ENCODE measurements around the gene RECQL5.
"Not testable (repeated sequence)": the region's sequence is repeated elsewhere in the genome, so short reads cannot be mapped to it uniquely, and the experiment has no call there.

Gene RECQL5

GRCh38 chr17:75589919-75590303, 77.0 kb downstream of the RECQL5 start:
- FAIRE-seq = no peak

- no peak for FAIRE-seq
Measured at GRCh38 chr17:75589012-75589918, 77.7 kb downstream of the RECQL5 start.

GRCh38 chr17:75588596-75589011, 78.3 kb downstream of the RECQL5 start:
- no peak for FAIRE-seq

DNA sequence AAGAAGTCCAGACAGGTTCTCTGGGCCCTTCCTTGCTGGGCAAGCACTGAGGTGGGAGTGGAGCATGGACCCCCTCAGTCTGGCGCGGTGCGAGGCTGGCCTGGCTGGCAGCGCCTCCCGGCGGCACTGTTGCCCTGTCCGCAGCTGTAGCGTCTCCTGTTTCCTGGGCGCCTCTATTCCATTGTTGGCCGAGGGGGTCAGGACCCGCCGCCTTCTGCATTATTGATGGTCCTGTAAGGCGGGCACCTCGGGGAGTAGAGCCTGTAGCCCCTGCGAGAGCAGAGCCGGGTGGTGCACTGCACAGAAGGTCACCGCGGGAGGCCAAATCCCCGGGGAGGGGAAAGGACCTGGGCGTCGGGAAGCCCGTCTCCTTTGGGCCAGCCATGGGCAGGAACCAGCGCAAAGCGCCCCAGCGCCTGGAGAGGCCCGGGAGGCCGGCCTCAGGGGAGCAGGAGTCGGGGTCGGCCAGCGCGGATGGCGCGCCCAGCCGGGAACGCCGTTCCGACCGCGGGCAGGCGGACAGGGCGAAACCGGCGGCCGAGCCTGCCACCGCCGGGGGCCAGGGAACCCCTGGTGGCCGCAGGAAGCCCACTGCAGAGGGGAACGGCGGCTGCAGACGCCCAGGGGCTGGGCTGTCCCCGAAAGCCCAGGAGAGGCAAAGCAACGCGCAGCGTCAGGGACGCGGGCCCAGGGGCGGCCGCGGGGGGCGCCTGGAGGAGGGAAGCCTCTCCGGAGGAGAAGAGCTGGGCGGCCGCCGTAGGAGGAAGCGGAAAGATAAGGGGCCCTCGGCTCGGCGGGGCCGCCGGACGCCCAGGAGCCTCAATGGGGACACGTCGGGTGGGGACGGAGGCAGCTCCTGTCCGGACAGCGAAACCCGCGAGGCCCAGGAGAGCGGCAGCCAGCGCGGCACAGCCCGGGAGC, 79.0 kb downstream of the RECQL5 start, which contains the start of gene MYO15B:
MYO15B (plus strand) TSS at position 126 of the 921 bp plus-strand sequence; CDS start at position 384, 258 bp downstream.
- FAIRE-seq = no peak

- no peak for FAIRE-seq
Measured at GRCh38 chr17:75584849-75585175, 82.1 kb downstream of the RECQL5 start.

GRCh38 chr17:75583197-75583596, 83.8 kb downstream of the RECQL5 start:
- not testable (repeated sequence) for FAIRE-seq

DNA sequence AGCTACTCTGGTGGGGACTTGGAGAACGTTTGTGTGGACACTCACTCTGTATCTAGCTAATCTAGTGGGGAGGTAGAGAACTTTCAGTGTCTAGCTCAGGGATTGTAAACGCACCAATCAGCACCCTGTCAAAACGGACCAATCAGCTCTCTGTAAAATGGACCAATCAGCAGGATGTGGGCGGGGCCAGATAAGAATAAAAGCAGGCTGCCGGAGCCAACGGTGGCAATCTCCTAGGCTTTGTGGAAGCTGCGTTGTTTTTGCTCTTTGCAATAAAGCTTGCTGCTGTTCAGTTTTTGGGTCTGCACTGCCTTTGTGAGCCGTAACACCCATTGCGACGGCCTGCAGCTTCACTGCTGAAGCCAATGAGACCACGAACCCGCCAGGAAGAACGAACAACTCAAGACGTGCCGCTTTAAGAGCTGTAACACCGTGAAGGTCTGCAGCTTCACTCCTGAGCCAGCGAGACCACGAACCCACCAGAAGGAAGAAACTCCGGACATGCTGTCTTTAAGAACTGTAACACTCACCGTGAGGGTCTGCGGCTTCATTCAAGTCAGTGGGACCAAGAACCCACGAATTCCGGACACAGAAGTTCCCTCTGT, 85.7 kb downstream of the RECQL5 start:
- not testable (repeated sequence) for FAIRE-seq
